Measurements from ENCODE around the gene VRK1. TPM values are rescaled to one million over a fixed set of nuclear protein-coding genes. Genes with fewer than 3 reads are reported as not detected.

The VRK1 gene
- total RNA-seq, 4 donors from 2014 or later: 9.3 to 12.2 (median 12.1) TPM

DNA sequence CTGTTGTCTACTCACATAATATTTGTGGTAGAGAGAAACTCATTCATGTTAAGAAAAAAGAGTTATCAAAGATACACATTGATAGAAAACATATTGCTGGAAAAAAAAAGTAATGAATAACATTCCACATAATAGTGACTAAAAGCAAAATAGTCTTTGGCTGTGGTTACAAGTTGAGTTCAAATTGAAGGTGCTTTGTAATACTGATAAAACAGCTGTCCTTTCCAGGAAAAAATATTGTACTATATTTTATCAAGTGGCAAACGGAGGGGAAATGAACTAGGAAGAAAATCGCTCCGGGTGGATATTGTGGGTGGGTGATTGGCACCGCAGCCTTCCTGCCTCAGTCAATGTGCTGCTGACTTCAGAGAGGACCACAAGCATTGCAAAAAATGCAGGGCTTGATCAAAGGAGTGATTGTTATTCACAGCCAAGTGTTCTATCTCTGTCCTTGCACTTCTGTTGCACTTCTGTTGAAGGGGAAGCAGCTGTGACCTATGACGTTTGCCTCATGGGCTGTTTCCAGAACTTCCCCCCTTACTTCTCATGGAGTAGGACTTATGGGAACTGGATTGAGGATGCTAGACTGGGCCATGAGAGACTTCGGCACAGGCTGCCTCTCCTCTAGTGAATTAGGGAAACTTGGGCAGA lies 114.4 kb downstream of the VRK1 start:
- no peak overlapping the region for H3K27ac ChIP-seq
- TF ChIP-seq CTCF (IDR thresholded peaks at IDR 0.05) (no peak), POLR2AphosphoS5 (IDR thresholded peaks at IDR 0.05) (no peak), POLR2A (IDR thresholded peaks at IDR 0.05) (no peak), EP300 (IDR thresholded peaks at IDR 0.05) (no peak)
- DNase-seq (ENCODE audit: low spot score in 2 of 2): no peak
- H3K36me3 ChIP-seq: no peaks in the 10 kb centered on the region
- peaks cover 6% of the 10 kb centered on the region for H3K9me3 ChIP-seq
- no peaks in the 10 kb centered on the region for H3K4me1 ChIP-seq
- no peak overlapping the region for H3K4me3 ChIP-seq
- H3K27me3 ChIP-seq: no peaks in the 10 kb centered on the region
- WGBS: 30% methylated on average over 6 of the region's 6 CpGs

GRCh38 chr14:96914571-96915128 lies 117.5 kb downstream of the VRK1 start:
- 48% methylated on average over 5 of the region's 5 CpGs for WGBS
- no peak for TF ChIP-seq EP300 (IDR thresholded peaks at IDR 0.05)
- TF ChIP-seq POLR2AphosphoS5 (IDR thresholded peaks at IDR 0.05): no peak
- no peak for TF ChIP-seq POLR2A (IDR thresholded peaks at IDR 0.05)
- no peak for TF ChIP-seq CTCF (IDR thresholded peaks at IDR 0.05)
- no peak for DNase-seq (ENCODE audit: low spot score in 2 of 2)

DNA sequence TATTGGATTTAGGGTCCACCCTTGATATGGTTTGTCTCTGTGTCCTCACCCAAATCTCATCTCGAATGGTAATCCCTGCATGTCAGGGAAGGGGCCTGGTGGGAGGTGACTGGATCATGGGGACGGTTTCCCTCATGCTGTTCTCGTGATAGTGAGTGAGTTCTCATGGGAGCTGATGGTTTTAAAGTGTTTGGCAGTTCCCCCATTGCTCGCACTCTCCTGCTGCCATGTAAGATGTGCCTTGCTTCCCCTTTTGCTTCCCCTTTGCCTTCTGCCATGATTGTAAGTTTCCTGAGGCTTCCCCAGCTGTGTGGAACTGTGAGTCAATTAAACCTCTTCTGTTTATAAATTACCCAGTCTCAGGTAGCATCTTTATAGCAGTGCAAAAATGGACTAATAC lies 118.3 kb downstream of the VRK1 start:
- Histone ChIP-seq H3K9me3 (no peaks in the 10 kb centered on the region), H3K4me1 (no peaks in the 10 kb centered on the region), H3K27ac (no peak overlapping the region), H3K36me3 (no peaks in the 10 kb centered on the region), H3K4me3 (no peak overlapping the region), H3K27me3 (no peaks in the 10 kb centered on the region)
- no peak for DNase-seq (ENCODE audit: low spot score in 2 of 2)
- 92% methylated on average over 4 of the region's 4 CpGs for WGBS
- TF ChIP-seq EP300 (IDR thresholded peaks at IDR 0.05) (no peak), POLR2A (IDR thresholded peaks at IDR 0.05) (no peak), CTCF (IDR thresholded peaks at IDR 0.05) (no peak), POLR2AphosphoS5 (IDR thresholded peaks at IDR 0.05) (no peak)

More at GRCh38 chr14:96914571-96915128, 117.5 kb downstream of the VRK1 start:
- H3K9me3 ChIP-seq: peaks cover 2% of the 10 kb centered on the region
- H3K27me3 ChIP-seq: no peaks in the 10 kb centered on the region
- H3K4me3 ChIP-seq: no peak overlapping the region
- no peaks in the 10 kb centered on the region for H3K36me3 ChIP-seq
- no peaks in the 10 kb centered on the region for H3K4me1 ChIP-seq
- H3K27ac ChIP-seq: no peak overlapping the region

- WGBS: 100% methylated on average over 1 of the region's 1 CpG
- no peak overlapping the region for H3K4me3 ChIP-seq
These were observed 119.6 kb downstream of the VRK1 start for GRCh38 chr14:96916751-96917150.

More at GRCh38 chr14:96916751-96917150, 119.6 kb downstream of the VRK1 start:
- TF ChIP-seq POLR2A (IDR thresholded peaks at IDR 0.05): no peak
- no peak for TF ChIP-seq POLR2AphosphoS5 (IDR thresholded peaks at IDR 0.05)
- TF ChIP-seq CTCF (IDR thresholded peaks at IDR 0.05): no peak
- TF ChIP-seq EP300 (IDR thresholded peaks at IDR 0.05): no peak
- H3K4me1 ChIP-seq: no peaks in the 10 kb centered on the region
- no peaks in the 10 kb centered on the region for H3K9me3 ChIP-seq
- H3K27ac ChIP-seq: no peak overlapping the region
- no peak for DNase-seq (ENCODE audit: low spot score in 2 of 2)
- no peaks in the 10 kb centered on the region for H3K27me3 ChIP-seq
- no peaks in the 10 kb centered on the region for H3K36me3 ChIP-seq

Measured in suprapubic skin (tissue), 4 donors.